Activated CD4-positive, alpha-beta T cell treated with anti-CD3 and anti-CD28 coated beads, Interleukin-2, amount 50 U/mL, for 48 hours (primary cell): Measurements from ENCODE around the gene GLRA3.

Experiments
- DNase-seq, 2 experiments: peaks; one replicate each; pipeline ENCODE4 v3.0.0-alpha.2; 2020

GLRA3 gene

DNA sequence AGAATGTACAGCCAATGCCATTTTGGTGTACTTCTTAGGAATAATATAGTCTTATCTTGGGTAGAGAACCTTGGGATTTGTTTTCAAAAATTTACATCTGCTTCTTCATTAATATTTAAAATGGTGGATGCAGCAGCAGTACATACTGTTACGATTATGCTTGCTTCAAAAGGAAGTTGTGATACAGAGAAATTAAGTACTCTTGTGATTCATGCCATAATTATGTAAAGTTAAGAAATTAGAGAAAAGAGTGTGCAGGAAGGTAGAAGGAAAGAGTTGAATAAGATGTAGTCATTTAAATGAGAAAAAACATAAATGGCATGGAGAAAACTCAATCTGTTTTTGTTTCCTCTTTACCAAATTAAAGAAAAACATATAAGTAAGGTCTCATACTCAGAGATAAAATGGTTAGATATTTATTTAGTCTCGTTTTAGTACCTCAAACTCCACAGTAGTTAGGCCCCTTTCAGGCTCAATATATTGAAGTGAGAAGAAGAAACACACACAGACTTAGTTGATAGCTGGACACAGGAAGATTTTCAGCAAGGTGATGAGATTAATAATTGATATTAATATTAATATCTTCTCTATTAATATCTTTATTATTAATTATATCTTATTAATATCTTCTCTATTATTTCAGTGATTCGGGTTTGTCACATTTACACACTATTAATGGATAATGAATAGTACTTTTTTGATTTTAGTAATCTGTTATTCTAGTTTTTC is 236.6 kb downstream of the GLRA3 start:
- DNase-seq, result no peak

DNA sequence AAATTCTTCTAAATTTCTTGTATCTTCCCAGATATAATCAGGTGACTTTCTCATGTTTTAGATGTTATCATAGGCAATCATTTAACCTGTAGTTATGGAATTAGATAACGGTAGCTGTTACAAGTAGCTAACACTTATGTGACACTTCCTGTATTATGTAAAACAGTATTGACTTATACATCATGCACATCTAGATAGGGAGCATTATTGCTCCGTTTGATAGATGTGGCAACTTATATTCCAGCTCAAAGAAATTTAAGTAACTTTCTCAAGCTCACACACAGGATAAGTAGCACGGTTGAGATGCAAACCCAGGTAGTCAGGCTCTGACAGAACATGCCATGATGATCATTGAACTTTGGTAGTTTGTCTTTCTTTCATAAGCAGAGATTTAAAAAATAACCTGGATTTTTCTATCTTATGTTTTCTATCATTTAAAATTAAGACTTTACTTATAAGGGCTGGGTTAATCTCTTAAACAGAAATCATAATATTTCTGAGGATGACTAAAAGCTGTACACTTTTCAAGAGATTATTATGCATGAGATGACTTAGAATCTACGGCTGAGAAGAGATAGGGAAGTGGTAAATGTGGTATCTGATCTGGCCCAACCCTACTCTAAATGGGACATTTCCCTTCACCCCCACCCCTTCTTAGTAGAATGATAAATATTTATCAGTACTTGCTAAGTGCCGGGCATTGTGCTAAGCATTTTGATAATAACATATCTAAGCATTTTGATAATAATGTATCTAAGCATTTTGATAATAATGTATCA is 237.6 kb downstream of the GLRA3 start:
- DNase-seq, result no peak

DNA sequence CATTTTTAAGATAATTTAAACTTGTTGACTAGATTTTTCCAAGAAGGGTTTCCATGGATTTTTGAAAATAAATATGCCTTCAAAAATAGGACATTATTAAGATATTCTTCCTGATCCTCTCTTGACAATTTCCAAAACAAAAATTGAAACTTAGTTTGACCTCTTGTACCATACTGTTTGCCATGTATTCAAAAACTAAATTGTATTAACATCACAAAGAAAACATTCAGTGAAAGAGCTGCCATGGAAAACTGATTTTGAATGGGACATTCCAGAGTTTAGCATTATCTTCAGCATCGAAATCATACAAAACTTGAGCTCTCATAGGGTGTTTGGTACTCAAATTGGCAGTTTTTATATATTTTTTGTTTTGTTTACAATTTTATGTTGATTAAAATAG is 238.7 kb downstream of the GLRA3 start:
- DNase-seq, result no peak
